Stimulated activated CD4-positive, alpha-beta T cell treated with anti-CD3 and anti-CD28 coated beads, Interleukin-2, amount 100 ng/mL, for 24 hours (primary cell): ENCODE measurements around the gene ZP1.
A peak's percentile ranks its signal among the peaks of the same experiment; 100 is the strongest.
"Not testable (repeated sequence)": the region's sequence is repeated elsewhere in the genome, so short reads cannot be mapped to it uniquely, and the experiment has no call there.

ENCODE experiments used
- DNase-seq, 2 donors: peaks; one replicate each; pipeline ENCODE4 v3.0.0-alpha.2; 2020

The ZP1 gene, protein sequence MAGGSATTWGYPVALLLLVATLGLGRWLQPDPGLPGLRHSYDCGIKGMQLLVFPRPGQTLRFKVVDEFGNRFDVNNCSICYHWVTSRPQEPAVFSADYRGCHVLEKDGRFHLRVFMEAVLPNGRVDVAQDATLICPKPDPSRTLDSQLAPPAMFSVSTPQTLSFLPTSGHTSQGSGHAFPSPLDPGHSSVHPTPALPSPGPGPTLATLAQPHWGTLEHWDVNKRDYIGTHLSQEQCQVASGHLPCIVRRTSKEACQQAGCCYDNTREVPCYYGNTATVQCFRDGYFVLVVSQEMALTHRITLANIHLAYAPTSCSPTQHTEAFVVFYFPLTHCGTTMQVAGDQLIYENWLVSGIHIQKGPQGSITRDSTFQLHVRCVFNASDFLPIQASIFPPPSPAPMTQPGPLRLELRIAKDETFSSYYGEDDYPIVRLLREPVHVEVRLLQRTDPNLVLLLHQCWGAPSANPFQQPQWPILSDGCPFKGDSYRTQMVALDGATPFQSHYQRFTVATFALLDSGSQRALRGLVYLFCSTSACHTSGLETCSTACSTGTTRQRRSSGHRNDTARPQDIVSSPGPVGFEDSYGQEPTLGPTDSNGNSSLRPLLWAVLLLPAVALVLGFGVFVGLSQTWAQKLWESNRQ

DNA sequence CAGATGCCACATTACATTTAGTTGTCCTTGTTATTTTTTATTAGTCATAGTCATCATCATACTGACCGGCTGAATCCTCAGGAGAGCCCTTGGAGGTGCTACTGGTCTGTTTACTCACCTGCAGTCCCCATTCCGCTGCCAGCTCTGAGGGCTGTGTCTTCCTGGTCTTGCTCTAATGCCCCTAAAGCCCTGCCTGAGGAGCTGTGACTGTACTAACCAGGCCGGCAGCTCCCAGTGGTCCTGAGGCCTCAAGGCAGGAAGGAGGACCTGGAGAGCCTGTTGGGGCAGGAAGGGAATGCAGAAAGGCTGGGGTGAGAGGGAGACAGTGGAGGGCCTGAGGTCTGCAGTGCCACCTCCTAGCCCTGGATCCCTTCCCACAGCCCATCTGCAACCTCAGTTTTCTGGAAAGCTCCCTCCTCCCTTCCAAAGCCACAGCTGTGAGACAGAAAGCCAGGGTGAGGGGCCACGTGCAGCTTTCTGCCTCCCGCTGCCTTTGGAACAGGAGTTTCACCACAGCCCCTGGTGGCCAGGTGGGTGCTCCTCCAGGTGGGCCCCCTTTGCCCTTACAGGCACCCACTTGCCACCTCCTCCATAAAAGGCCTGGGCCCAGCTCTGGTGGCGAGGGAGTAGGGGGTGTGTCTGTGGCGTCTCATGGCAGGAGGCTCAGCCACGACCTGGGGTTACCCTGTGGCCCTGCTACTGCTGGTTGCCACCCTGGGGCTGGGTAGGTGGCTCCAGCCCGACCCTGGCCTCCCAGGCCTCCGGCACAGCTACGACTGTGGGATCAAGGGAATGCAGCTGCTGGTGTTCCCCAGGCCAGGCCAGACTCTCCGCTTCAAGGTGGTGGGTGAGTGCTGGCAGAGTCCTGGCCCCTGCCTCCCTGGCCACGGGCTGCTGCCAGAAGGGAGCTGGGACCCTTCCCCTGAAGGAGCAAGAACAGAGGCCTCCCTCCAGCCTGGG, at the start of gene ZP1:
TSS of gene ZP1 (plus strand) at position 632 of the 960 bp plus-strand sequence. CDS start at position 652, 20 bp downstream.
- DNase-seq: no peak

- DNase-seq: no peak
These were observed 49.3 kb upstream of the ZP1 start for GRCh38 chr11:60818057-60818456.

- no peak for DNase-seq
These were observed 45.3 kb upstream of the ZP1 start for GRCh38 chr11:60821827-60822599.

DNA sequence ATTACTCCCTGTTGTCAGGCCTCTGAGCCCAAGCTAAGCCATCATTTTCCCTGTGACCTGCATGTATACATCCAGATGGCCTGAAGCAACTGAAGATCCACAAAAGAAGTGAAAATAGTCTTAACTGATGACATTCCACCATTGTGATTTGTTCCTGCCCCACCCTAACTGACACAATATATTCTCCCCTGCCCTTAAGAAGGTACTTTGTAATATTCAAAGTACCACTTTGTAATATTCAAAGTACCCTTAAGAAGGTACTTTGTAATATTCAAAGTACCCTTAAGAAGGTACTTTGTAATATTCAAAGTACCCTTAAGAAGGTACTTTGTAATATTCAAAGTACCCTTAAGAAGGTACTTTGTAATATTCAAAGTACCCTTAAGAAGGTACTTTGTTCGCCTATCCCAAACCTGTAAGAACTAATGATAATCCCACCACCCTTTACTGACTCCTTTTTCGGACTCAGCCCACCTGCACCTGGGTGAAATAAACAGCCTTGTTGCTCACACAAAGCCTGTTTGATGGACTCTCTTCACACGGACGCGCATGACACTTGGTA, 43.5 kb upstream of the ZP1 start:
- not testable (repeated sequence) for DNase-seq

- no peak for DNase-seq
These were observed 42.2 kb upstream of the ZP1 start for GRCh38 chr11:60825118-60825517.

GRCh38 chr11:60825790-60826189, 41.6 kb upstream of the ZP1 start:
- DNase-seq: no peak

DNA sequence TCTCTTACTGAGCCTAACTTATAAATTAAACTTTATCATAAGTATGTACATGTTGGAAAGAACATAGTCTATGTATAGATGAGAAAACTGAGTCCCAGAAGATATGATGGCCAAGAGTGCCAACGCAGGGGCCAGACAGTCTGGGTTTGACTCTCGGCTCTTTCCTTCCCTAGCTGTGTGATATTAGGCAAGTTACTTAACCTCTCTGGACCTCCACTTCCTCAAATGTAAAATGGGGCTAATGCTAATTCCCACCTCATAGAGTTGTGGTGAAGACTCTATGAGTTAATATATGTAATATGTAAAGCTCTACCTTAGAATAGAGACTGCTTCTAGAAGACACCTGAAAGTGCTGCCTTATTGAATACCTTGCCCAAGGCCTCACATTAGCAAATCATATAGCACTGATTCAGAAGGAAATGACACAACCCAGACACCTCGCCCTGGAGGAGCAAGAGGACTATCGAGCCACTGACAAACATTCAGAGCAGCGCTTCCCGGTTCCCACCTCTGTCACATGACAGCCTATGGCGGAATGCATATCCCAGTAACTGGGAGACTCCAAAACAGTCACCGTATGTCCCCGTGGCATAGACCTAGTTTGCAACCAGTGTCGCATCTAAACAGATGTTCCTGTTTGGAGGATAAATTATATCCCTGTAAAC, 36.7 kb upstream of the ZP1 start:
- no peak for DNase-seq

DNA sequence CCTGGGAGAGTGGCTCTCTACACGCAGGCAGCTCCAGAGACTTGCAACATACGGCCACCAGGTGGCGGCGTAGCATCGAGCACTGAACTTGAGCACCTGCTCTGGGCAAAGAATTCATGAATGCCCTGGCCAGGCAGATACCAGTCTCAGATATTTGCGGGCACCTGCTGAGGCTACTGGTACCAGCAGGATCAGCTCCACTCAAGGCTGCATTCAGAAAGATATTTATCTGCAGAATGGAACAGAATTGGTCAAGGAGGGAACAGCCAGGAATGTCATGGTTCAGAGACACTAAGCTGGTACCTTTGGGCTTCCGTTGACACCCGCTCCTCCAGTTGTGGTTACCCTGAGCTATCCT, 36.2 kb upstream of the ZP1 start:
- DNase-seq: peak; percentile 82 to 85

- no peak for DNase-seq
These were observed 35.8 kb upstream of the ZP1 start for GRCh38 chr11:60831501-60832079.

- no peak for DNase-seq
These were observed 32.4 kb upstream of the ZP1 start for GRCh38 chr11:60834742-60835533.

DNA sequence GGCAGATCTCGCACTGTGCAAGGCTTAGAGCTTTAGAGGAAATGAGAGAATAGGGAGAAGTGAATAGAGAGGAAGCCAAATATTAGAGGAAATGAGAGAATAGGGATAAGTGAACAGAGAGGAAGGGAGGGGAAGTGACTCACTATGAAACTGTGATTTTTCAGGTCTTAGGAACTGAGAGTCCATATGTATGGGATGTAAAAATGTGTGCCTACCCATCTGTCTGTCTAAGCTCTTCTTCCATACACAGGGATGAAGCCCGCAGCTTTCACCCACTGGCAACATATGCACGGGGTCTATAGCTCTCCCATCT, 31.9 kb upstream of the ZP1 start:
- no peak for DNase-seq

DNA sequence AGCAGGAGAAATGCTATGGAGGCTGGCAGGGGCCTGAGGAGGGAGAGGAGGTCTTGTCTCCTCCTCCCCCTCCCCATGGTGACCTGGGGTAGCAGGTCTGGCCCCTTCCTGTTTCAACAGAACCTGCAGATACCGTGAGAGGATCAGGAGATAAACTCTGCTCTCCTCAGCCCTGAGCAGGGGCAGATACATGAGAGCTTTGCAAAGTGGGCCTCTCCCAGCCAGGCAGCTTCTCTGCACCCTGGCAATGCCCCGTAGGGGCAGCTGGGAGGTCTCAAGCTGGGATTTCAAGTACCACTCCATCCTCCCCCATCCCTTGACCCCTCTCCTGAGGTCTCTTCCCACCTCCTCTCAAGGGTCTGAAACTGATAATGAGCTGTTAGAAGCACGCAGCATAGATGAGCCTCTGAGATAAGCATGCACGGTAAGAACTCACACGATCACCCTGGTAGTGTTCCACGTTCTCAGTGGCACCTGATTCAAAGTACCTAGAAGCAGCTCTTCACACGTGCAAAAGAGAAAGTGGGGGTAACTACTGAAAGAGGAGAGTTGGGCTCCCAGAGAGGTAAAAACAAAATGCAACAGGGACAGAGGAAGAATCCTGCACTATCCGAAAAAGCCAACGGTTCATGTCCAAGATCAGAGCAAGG, 30.4 kb upstream of the ZP1 start:
- DNase-seq: no peak

DNA sequence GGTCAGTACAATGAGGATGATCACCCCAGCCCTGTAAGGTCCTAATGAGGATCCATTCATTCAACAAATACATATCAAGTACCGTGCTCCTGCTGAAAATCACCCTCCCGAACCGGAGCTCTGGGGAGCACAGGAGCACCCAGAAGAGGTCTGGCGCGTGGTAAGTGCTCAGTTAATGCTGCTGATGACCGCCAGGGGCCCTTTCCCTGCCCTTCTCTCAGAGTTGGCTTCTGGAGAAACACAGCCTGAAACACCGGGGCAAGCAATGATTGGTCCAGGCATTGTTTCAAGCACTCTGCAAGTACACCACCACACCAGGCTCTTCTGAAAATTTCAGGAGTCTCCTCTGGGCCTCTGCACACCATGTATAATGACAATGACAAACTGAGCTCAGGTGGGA, 29.2 kb upstream of the ZP1 start:
- DNase-seq: no peak

GRCh38 chr11:60840470-60841430, 26.6 kb upstream of the ZP1 start:
- DNase-seq: no peak

DNA sequence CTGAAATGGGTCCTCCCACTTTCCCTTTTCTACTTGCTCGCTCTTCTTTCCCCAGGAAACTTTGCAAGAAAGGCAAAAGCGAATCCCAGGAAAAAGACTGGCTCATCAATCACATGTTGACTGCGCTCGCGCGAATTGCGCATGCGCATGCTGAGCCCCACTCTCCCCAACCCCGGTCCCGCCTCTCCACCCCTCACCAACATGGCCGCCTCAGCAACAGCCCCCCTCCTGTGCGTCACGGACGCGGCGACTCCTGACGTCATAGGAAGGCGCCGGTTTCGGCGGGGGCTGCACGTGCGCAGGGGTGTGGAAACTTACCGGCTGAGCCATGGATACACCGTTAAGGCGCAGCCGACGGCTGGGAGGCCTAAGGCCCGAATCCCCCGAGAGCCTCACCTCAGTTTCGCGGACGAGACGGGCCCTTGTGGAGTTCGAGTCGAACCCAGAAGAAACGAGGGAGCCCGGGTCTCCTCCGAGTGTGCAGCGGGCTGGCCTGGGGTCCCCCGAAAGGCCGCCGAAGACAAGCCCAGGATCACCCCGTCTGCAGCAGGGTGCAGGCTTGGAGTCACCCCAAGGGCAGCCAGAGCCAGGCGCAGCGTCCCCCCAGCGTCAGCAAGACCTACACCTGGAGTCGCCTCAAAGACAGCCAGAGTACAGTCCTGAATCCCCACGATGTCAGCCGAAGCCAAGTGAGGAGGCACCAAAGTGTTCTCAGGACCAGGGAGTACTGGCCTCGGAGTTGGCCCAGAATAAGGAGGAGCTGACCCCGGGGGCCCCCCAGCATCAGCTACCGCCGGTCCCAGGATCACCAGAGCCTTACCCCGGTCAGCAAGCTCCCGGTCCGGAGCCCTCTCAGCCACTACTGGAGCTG, 25.3 kb upstream of the ZP1 start, which contains the start of gene CCDC86:
TSS of gene CCDC86 (plus strand) at position 317 of the 871 bp plus-strand sequence. CDS start at position 329, 12 bp downstream.
- DNase-seq: peak; percentile 99

DNA sequence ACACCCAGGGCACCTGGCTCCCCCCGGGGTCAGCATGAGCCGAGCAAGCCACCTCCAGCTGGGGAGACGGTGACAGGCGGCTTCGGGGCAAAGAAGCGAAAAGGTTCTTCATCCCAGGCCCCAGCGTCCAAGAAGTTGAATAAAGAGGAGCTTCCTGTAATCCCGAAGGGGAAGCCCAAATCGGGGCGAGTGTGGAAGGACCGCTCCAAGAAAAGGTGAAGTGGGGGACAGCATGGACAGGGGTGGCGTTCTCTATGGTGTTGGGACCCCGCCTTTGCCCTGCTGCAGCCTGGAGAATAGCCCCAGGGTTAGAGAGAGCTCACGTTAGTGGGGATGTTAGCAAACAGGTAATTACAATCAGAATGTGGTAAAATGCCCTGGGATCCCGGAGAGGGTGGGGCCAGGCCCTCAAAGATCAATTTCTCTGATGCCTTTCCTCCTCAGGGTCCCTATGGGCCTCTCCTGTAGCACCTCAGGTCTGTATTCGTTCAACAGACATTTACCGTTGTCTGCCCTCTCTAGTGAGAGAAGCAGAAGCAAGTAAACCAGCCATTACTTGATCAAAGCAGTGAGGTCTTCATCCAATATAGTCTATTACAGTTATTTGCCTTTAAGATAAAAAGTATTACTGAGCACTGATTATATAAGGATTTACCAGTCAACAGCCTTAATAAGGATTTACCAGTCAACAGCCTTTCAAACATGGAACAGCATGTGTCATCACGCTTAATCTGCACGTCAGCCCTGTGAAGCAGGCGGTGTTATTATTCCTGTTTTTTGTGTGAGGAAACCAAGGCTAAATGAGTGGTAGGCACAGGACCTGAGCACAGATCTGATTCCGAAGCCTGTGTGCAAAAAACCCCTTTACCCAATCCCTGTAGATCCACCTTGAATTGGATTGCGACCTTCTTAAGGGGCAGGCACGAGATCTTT, 24.4 kb upstream of the ZP1 start:
- no peak for DNase-seq
